Measurements from ENCODE around the gene CARD9.

- TF ChIP-seq CTCF (IDR thresholded peaks at IDR 0.05; ENCODE audit: low read length) (no peak), EZH2 (IDR thresholded peaks at IDR 0.05; ENCODE audit: borderline replicate concordance, low read length) (no peak)
Observed at GRCh38 chr9:136419092-136419420, 45.6 kb upstream of the CARD9 start.

All from OCI-LY1 (cell line).